Measurements from ENCODE around the gene EPHB1.

Gene EPHB1

GRCh38 chr3:135059580-135059979 lies 264.5 kb downstream of the EPHB1 start:
- DNase-seq = no peak

DNA sequence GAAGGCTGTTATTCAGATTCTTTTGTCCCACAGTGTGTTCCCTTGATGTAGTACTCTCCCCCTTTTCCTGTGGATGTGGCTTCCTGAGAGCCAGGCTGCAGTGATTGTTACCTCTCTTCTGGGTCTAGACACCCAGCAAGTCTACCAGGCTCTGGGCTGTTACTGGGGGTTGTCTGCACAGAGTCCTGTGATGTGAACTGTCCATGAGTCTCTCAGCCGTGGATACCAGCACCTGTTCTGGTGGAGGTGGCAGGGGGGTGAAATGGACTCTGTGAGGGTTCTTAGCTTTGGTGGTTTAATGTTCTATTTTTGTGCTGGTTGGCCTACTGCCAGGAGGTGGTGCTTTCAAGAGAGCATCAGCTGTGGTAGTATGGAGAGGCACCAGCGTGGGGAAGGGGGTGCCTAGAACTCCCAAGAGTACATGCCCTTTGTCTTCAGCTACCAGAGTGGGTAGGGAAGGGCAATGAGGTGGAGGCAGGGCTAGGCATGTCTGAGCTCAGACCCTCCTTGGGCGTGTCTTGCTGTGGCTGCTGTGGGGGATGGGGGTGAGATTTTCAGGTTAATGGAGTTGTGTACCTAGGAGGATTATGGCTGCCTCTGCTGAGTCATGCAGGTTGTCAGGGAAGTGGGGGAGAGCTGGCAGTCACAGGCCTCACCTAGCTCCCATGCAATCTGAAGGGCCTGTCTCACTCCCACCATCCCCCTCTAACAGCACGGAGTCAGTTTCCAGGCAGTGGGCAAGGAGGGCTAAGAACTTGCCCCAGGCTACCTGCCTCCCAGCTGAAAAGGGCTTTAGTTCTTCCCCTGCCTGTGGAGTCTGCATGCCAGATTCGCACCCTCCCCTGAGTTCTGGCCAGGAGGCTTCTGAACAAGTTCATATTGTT lies 272.0 kb downstream of the EPHB1 start:
- DNase-seq = peak; percentile 83

- no peak for DNase-seq
Measured at GRCh38 chr3:135068011-135068410, 273.0 kb downstream of the EPHB1 start.

GRCh38 chr3:135069406-135069805 lies 274.3 kb downstream of the EPHB1 start:
- no peak for DNase-seq

DNA sequence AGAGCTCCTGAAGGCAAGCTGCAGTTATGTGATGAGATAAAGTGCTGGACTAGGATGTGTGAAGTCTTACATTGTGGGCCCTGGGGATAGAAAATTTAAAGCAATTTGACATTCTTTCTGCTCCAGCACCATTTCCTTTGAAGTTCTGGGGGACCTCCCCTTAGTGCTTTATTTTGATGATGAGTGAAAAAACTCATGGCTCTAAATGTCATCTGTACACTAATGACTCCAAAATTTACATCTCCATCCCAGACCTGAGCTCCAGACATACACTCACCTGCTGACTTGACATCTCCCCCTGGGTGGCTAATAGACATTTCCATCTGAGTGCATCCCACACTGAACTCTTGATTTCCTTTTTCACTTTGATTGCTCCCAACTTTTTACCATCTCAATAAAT lies 276.4 kb downstream of the EPHB1 start:
- DNase-seq = no peak

DNA sequence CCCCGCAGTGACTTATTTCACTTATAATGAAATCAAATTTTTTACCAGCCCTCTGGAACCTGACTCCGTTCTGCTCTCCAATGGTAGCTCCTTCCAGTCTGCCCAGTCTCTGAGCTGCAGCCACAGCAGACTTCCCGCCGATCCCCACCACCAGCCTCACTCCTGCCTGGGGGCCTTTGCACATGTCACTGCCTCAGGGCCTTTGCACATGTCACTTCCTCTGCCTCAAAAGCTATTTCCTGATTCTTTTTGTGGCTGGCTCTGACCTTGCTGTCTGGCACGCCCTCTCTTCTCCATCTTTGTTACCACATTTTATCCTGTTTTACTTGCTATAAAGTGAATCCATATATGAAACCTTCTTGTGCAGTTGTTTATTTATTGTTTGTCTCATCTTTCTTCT lies 277.4 kb downstream of the EPHB1 start:
- no peak for DNase-seq

GRCh38 chr3:135075157-135075556 lies 280.1 kb downstream of the EPHB1 start:
- DNase-seq = no peak

GRCh38 chr3:135076341-135076740 lies 281.3 kb downstream of the EPHB1 start:
- no peak for DNase-seq

- DNase-seq = no peak
Measured at GRCh38 chr3:135077186-135077585, 282.1 kb downstream of the EPHB1 start.

DNA sequence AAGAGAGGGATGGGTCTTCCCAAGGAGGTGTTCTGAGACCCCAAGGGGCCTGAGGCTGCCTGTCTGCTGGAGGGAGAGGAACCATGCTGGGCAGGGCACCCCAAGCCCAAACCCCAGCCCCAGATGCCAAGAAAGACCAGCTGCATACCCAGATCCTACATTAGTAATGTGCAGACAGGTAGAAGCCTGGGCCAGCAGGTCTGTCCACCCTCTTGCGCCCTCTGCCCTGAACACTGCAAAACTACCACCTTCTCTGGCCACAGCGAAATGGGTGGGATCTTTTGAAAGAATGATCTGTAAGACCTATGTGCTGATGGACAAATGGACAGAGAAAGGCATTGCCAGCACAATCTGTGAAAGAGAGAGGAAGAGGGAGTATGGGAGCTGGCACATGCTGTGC lies 283.2 kb downstream of the EPHB1 start:
- DNase-seq = no peak

- no peak for DNase-seq
Measured at GRCh38 chr3:135079095-135079494, 284.0 kb downstream of the EPHB1 start.

- no peak for DNase-seq
Measured at GRCh38 chr3:135081451-135081850, 286.4 kb downstream of the EPHB1 start.

GRCh38 chr3:135081856-135082434 lies 286.9 kb downstream of the EPHB1 start:
- DNase-seq = no peak

- no peak for DNase-seq
Measured at GRCh38 chr3:135082706-135083105, 287.6 kb downstream of the EPHB1 start.

- no peak for DNase-seq
Measured at GRCh38 chr3:135083179-135083578, 288.1 kb downstream of the EPHB1 start.

DNA sequence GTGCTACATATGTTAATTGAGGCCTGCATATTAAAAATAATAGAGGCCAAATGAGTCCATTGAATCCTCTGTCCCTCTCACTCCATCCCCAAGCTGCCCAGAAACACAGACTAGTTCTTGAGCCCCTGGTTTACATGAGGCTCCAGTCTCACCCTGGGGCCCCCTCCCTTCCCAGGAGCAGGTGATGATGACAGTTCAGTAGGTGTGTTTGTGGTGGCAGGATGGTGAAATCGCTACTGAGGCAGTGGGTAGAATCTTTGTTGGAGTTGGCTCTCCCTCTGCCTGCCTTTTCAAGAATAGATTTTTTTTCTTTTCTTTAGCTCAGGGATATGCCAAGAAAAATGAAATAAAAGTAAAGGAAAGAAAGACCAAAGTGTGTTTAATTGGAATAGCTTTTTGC lies 288.7 kb downstream of the EPHB1 start:
- no peak for DNase-seq

DNA sequence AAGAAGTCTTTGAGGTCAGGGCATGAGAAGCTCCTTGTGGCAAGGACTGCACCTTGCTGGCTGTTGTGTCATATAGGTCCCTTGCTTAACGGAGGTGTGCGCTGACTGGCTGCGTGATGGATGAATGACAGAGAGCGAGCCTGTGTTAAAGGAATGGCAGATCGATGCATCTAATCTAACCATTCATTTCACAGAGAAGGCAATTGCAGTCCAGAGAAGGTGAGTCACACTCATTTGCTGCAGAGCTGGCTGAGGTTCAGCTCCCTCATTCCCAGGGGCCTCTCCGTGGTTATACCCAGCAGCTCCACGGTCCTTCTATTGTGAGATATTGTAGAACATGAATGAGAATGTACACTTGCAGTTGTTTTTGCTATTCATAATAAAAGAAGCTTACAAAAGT lies 289.3 kb downstream of the EPHB1 start:
- DNase-seq = peak; percentile 15

- peak; percentile 31 for DNase-seq
Measured at GRCh38 chr3:135084976-135085375, 289.9 kb downstream of the EPHB1 start.

DNA sequence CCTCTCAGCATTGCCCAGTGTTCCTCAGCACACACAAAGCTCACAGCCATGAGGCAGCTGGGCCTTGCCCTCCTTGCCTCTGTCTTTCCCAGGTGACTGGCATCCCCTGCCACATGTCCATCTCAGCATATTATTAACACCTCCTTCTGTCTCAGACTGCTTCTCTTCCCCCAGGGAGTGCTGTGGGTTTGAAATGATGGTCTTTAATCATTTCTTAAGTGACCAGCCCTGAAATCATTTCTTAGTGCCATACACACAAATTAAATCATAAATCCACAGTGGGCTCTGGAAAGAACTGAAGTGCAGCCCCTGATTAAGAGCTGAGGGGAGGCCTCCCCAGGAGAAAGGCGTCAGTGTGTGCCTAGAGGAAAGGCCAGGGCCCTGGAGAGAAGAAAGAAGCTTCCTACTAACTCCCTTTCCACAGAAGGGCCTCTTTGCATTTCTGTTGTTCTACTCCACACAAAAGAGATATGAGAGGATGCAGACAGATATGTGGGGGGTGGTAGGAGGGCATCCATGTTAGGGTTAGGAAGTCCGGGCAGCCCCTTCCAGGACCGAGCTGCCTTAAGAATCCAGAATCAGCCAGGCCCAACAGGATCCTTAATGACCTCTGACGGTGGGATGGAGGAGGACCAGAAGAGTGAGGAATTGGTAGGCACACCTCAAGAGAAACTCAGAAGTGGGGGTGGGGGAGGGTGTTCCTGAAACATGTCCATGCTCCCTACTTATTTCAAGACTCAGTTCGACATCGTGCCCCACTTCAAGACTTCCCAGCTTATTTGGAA lies 290.8 kb downstream of the EPHB1 start:
- no peak for DNase-seq

DNA sequence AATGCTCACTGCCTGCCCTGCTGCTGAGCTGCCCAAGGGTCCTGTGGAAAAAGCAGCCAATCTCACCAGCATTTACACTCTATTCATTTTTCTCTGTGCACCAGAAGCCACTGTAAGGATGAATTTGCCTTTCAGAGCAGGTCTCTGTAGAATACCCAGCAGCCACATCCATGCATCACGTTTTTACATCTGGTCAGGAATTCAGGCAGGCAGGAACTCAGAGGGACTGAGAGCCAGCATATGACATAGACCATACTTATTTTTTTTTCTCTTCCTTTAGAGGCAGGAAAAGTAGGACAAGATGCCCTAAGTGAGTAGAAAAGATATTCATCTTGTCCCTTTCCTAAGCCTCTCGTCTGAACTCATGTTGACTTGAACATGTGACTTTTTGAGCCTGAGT lies 292.7 kb downstream of the EPHB1 start:
- no peak for DNase-seq

DNA sequence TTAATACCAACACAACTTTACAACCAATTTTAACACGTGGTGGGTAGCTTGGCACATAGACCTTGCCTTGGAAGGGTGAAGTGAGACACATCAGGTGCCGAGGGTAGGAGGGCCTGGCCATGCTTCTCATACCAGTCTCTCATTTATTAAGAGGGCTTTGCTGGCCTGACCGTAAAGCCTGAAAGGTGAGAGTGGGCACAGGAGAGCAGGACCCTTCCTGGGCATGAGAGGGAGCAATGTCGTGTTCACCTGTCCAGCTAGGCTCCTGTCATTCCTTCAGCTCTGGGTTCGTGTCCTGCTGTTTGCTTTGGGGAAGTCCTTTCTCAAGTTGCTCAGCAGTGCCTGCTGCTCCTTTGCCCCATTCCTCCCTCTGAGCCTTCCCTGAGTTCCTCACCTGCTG lies 294.4 kb downstream of the EPHB1 start:
- DNase-seq = no peak

- no peak for DNase-seq
Measured at GRCh38 chr3:135090020-135090717, 295.1 kb downstream of the EPHB1 start.

GRCh38 chr3:135091946-135092345 lies 296.9 kb downstream of the EPHB1 start:
- no peak for DNase-seq
